Mesendoderm (in vitro differentiated cells): ENCODE measurements around the gene TULP1.

ENCODE experiments used
- DNase-seq: peaks from one replicate; pipeline ENCODE4 v3.0.0; 2013
- H2AK5ac ChIP-seq: 2 replicates; pipeline ENCODE4 v1.6.1; 2013; ENCODE audit warnings: low read length, inconsistent platforms
- H2BK120ac ChIP-seq: 2 replicates; pipeline ENCODE4 v1.6.1; 2013; ENCODE audit warnings: low read depth, mild to moderate bottlenecking, low read length, moderate library complexity, mixed read lengths
- H2BK15ac ChIP-seq: replicated peaks from 2 replicates; pipeline ENCODE4 v1.6.1; 2013; ENCODE audit warnings: low read depth, mild to moderate bottlenecking, moderate library complexity
- H2BK5ac ChIP-seq: 2 replicates; pipeline ENCODE4 v1.6.1; 2013; ENCODE audit warnings: low read length, inconsistent platforms
- H3K18ac ChIP-seq: 2 replicates; pipeline ENCODE4 v1.6.1; 2013; ENCODE audit warnings: mild to moderate bottlenecking, low read length, mixed read lengths
- H3K23ac ChIP-seq: one replicate; pipeline ENCODE4 v1.6.1; 2013; ENCODE audit warnings: low read length
- H3K27ac ChIP-seq: 2 replicates; pipeline ENCODE4 v1.5.1; 2013; ENCODE audit warnings: low read depth, mild to moderate bottlenecking, inconsistent platforms, low read length, moderate library complexity
- H3K27me3 ChIP-seq: 2 replicates; pipeline ENCODE4 v1.6.1; 2013; ENCODE audit warnings: low read length, control low read depth, mild to moderate bottlenecking, inconsistent platforms; ENCODE audit not compliant: insufficient read depth, poor library complexity
- H3K36me3 ChIP-seq: 2 replicates; pipeline ENCODE4 v1.6.1; 2013; ENCODE audit warnings: low read length, inconsistent platforms; ENCODE audit not compliant: control insufficient read depth, insufficient read depth
- H3K4ac ChIP-seq: one replicate; pipeline ENCODE4 v1.6.1; 2013; ENCODE audit warnings: low read depth, mild to moderate bottlenecking, low read length, moderate library complexity
- H3K4me1 ChIP-seq: 2 replicates; pipeline ENCODE4 v1.6.1; 2013; ENCODE audit warnings: low read depth, low read length, inconsistent platforms; ENCODE audit not compliant: control insufficient read depth
- H3K4me2 ChIP-seq: 2 replicates; pipeline ENCODE4 v1.6.1; 2013; ENCODE audit warnings: low read length
- H3K4me3 ChIP-seq: 2 replicates; pipeline ENCODE4 v1.5.1; 2013; ENCODE audit warnings: mild to moderate bottlenecking, low read length
- H3K56ac ChIP-seq: one replicate; pipeline ENCODE4 v1.6.1; 2013; ENCODE audit warnings: low read length
- H3K79me1 ChIP-seq: 2 replicates; pipeline ENCODE4 v1.6.1; 2013; ENCODE audit warnings: low read length, inconsistent platforms
- H3K79me2 ChIP-seq: 2 replicates; pipeline ENCODE4 v1.6.1; 2013; ENCODE audit warnings: mild to moderate bottlenecking, low read length; ENCODE audit not compliant: control insufficient read depth, insufficient read depth
- H3K9ac ChIP-seq: 2 replicates; pipeline ENCODE4 v1.6.1; 2013; ENCODE audit warnings: low read length, inconsistent platforms
- H4K5ac ChIP-seq: one replicate; pipeline ENCODE4 v1.6.1; 2013; ENCODE audit warnings: low read length
- H4K8ac ChIP-seq: one replicate; pipeline ENCODE4 v1.6.1; 2013; ENCODE audit warnings: low read depth, mild to moderate bottlenecking, control low read depth, low read length, moderate library complexity
- WGBS: extraction: QIAGEN DNeasy Blood & Tissue Kit; methylation state at CpG from one replicate; pipeline ENCODE4 v1.1.7; 2013; ENCODE audit warnings: low lambda C conversion rate, missing lambda C conversion rate; ENCODE audit not compliant: insufficient coverage; ENCODE audit errors: extremely low coverage; 5-methylcytosine and 5-hydroxymethylcytosine counted together

TULP1 gene

DNA sequence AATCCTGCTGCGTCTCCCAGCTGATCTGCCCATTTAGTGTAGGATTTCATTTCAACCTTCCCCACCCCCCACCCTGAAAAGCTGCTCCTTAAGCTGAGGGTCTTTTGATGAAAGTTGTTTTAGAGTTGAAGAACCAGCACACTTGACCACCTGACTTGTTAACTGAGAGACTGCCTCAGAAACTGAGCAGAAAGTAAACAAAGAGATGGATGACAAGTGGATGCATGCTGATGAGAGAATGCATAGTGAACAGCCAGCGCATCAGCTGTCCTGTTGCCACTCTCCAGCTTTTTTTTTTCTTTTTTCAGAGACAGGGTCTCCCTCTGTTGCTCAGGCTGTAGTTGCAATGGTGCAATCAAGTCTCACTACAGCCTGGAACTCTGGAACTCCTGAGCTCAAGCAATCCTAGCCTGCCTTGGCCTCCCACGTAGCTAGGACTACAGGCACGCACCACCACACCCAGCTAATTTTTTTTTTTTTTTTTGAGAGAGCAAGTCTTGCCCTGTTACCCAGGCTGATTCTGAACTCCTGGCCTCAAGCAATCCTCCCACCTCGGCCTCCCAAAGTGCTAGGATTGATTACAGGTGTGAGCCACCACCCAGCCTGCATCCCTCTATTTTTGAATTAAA is 35.0 kb downstream of the TULP1 start:
- peaks cover 2% of the 10 kb centered on the region for H3K79me1 ChIP-seq
- H3K9ac ChIP-seq, result no peak overlapping the region
- H4K8ac ChIP-seq, result no peak overlapping the region
- peaks cover 7% of the 10 kb centered on the region for H3K36me3 ChIP-seq
- no peak overlapping the region for H3K4me2 ChIP-seq
- no peak overlapping the region for H3K4ac ChIP-seq
- H2BK5ac ChIP-seq, result no peak overlapping the region
- no peak overlapping the region for H3K4me3 ChIP-seq
- H3K27ac ChIP-seq, result no peak overlapping the region
- no peak overlapping the region for H3K23ac ChIP-seq
- no peak overlapping the region for H3K18ac ChIP-seq
- no peaks in the 10 kb centered on the region for H3K27me3 ChIP-seq
- no peak overlapping the region for H2AK5ac ChIP-seq
- no peak overlapping the region for H2BK15ac ChIP-seq
- no peak overlapping the region for H2BK120ac ChIP-seq
- no peaks in the 10 kb centered on the region for H3K79me2 ChIP-seq
- H3K56ac ChIP-seq, result no peak overlapping the region
- no peak overlapping the region for H4K5ac ChIP-seq
- H3K4me1 ChIP-seq, result no peaks in the 10 kb centered on the region
- DNase-seq, result no peak
- no CpG with 5 or more reads among the region's 5 CpGs for WGBS

- no peak for DNase-seq
- no peaks in the 10 kb centered on the region for H3K79me2 ChIP-seq
- no peak overlapping the region for H3K9ac ChIP-seq
- H3K18ac ChIP-seq, result no peak overlapping the region
- peaks cover 10% of the 10 kb centered on the region for H3K36me3 ChIP-seq
- no CpG with 5 or more reads among the region's 8 CpGs for WGBS
- H3K27me3 ChIP-seq, result no peaks in the 10 kb centered on the region
- no peaks in the 10 kb centered on the region for H3K4me1 ChIP-seq
- peaks cover 2% of the 10 kb centered on the region for H3K79me1 ChIP-seq
- no peak overlapping the region for H3K4me2 ChIP-seq
- H3K27ac ChIP-seq, result no peak overlapping the region
- H3K4me3 ChIP-seq, result no peak overlapping the region
- H3K4ac ChIP-seq, result no peak overlapping the region
- no peak overlapping the region for H2BK15ac ChIP-seq
- H2BK120ac ChIP-seq, result no peak overlapping the region
- H3K56ac ChIP-seq, result no peak overlapping the region
- H3K23ac ChIP-seq, result no peak overlapping the region
- no peak overlapping the region for H4K5ac ChIP-seq
- H4K8ac ChIP-seq, result no peak overlapping the region
- no peak overlapping the region for H2BK5ac ChIP-seq
- no peak overlapping the region for H2AK5ac ChIP-seq
Observed at GRCh38 chr6:35477028-35477427, 35.7 kb downstream of the TULP1 start.

DNA sequence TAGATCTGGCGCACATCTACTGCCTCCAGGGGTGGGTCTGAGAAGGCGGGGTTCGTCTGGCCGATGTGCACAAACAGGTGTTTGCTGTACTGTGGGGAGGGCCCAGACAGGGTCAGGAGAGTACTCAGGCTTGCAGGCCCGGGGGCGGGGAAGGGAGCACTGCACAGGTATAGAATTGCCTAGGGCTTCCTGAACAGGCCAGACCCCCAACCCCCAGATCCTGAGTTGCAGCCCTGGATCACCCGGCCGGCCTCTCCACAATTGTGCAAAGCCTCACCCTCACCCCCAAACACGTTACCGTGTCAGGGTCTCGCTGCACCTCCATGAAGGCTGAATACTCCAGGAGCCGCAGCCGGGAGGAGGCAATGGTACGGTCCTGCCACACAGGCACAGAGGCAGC is 36.7 kb downstream of the TULP1 start:
- Histone ChIP-seq H3K18ac (no peak overlapping the region), H4K8ac (no peak overlapping the region), H3K27ac (no peak overlapping the region), H3K79me1 (peaks cover 2% of the 10 kb centered on the region), H2BK15ac (no peak overlapping the region), H3K27me3 (no peaks in the 10 kb centered on the region), H3K4me3 (no peak overlapping the region), H3K56ac (no peak overlapping the region), H3K36me3 (peaks cover 11% of the 10 kb centered on the region), H3K4me1 (no peaks in the 10 kb centered on the region), H3K9ac (no peak overlapping the region), H3K79me2 (peaks cover 2% of the 10 kb centered on the region), H2AK5ac (no peak overlapping the region), H2BK5ac (no peak overlapping the region), H3K23ac (no peak overlapping the region), H3K4me2 (no peak overlapping the region), H4K5ac (no peak overlapping the region), H2BK120ac (no peak overlapping the region), H3K4ac (no peak overlapping the region)
- no CpG with 5 or more reads among the region's 14 CpGs for WGBS
- DNase-seq, result no peak

- H3K27ac ChIP-seq, result no peak overlapping the region
- no peak overlapping the region for H3K23ac ChIP-seq
- WGBS, result no CpG with 5 or more reads among the region's 4 CpGs
- peaks cover 3% of the 10 kb centered on the region for H3K79me1 ChIP-seq
- peaks cover 2% of the 10 kb centered on the region for H3K4me1 ChIP-seq
- no peak overlapping the region for H3K4me2 ChIP-seq
- peaks cover 14% of the 10 kb centered on the region for H3K36me3 ChIP-seq
- no peak overlapping the region for H3K4ac ChIP-seq
- H2BK5ac ChIP-seq, result no peak overlapping the region
- no peak overlapping the region for H4K5ac ChIP-seq
- no peaks in the 10 kb centered on the region for H3K27me3 ChIP-seq
- DNase-seq, result no peak
- H2BK15ac ChIP-seq, result no peak overlapping the region
- no peak overlapping the region for H3K9ac ChIP-seq
- no peak overlapping the region for H2AK5ac ChIP-seq
- no peak overlapping the region for H3K18ac ChIP-seq
- peaks cover 7% of the 10 kb centered on the region for H3K79me2 ChIP-seq
- no peak overlapping the region for H3K56ac ChIP-seq
- H2BK120ac ChIP-seq, result no peak overlapping the region
- H3K4me3 ChIP-seq, result no peak overlapping the region
- no peak overlapping the region for H4K8ac ChIP-seq
Observed at GRCh38 chr6:35475573-35475972, 37.1 kb downstream of the TULP1 start.

DNA sequence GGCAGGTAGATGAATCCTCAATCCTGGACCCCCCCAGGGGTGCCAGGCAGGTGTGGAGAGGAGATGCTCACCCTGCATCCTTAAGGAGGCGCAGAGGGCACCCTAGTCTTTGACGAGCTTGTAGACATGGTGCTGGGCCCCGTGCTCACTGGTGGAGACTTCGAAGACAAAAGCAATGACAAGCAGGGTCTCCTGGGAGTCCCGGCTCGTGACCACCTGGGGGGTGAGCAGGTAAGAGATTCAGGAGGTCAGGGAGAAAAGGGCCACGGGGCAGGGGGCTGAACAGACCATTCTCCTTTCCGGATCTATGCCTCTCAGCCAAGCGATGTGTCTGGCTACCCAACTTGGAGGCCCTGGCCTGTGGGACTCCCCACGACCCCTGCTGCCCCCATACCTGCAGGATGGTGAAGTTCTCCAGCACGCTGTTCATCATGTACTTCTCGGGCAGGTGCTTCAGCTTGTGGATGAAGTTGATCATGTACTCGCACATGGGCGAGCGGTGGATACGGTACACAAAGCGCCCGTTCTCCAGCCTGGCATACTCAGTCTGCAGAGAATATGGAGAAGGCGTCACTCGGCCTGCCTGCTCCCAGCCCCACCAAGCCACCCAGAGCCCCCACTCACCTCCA is 37.6 kb downstream of the TULP1 start:
- Histone ChIP-seq H3K23ac (no peak overlapping the region), H3K18ac (no peak overlapping the region), H2BK120ac (no peak overlapping the region), H3K56ac (no peak overlapping the region), H3K36me3 (peaks cover 17% of the 10 kb centered on the region), H3K79me2 (peaks cover 11% of the 10 kb centered on the region), H2BK15ac (no peak overlapping the region), H3K27ac (no peak overlapping the region), H3K4me1 (peaks cover 2% of the 10 kb centered on the region), H3K9ac (no peak overlapping the region), H3K79me1 (peaks cover 3% of the 10 kb centered on the region), H3K4me3 (no peak overlapping the region), H4K8ac (no peak overlapping the region), H3K4ac (no peak overlapping the region), H2AK5ac (no peak overlapping the region), H4K5ac (no peak overlapping the region), H3K27me3 (no peaks in the 10 kb centered on the region), H3K4me2 (no peak overlapping the region), H2BK5ac (no peak overlapping the region)
- WGBS, result no CpG with 5 or more reads among the region's 20 CpGs
- DNase-seq, result no peak
